NCI-H2171 treated with DMSO at 0.1 percent for 48 hours (cell line): ENCODE results near the gene COL5A3.
A peak's percentile ranks its signal among the peaks of the same experiment; 100 is the strongest.

ENCODE experiments used
- DNase-seq: peaks from one replicate; lab custom pipeline; 2025; lab: John Stamatoyannopoulos, UW

COL5A3 gene

GRCh38 chr19:10010939-10011338 is 635 bp upstream of the COL5A3 start:
- DNase-seq = no peak

- DNase-seq = no peak
These were observed 535 bp downstream of the COL5A3 start for GRCh38 chr19:10009714-10010224.

- no peak for DNase-seq
These were observed 2.0 kb downstream of the COL5A3 start for GRCh38 chr19:10008184-10008765.

GRCh38 chr19:10007371-10008183 is 2.7 kb downstream of the COL5A3 start:
- no peak for DNase-seq

- DNase-seq = no peak
These were observed 3.5 kb downstream of the COL5A3 start for GRCh38 chr19:10006752-10007323.

- no peak for DNase-seq
These were observed 4.0 kb downstream of the COL5A3 start for GRCh38 chr19:10006335-10006708.

- DNase-seq = no peak
These were observed 4.5 kb downstream of the COL5A3 start for GRCh38 chr19:10005632-10006334.

- no peak for DNase-seq
These were observed 5.7 kb downstream of the COL5A3 start for GRCh38 chr19:10004617-10005016.

GRCh38 chr19:10003271-10003670 is 7.0 kb downstream of the COL5A3 start:
- DNase-seq = no peak

GRCh38 chr19:10001899-10002298 is 8.4 kb downstream of the COL5A3 start:
- no peak for DNase-seq

GRCh38 chr19:10000171-10000826 is 10.0 kb downstream of the COL5A3 start:
- peak; percentile 62 for DNase-seq

GRCh38 chr19:9996541-9996940 is 13.8 kb downstream of the COL5A3 start:
- DNase-seq = no peak

GRCh38 chr19:9995999-9996398 is 14.3 kb downstream of the COL5A3 start:
- no peak for DNase-seq

GRCh38 chr19:9995084-9995483 is 15.2 kb downstream of the COL5A3 start:
- no peak for DNase-seq

GRCh38 chr19:9991425-9992191 is 18.7 kb downstream of the COL5A3 start:
- no peak for DNase-seq

- DNase-seq = no peak
These were observed 20.8 kb downstream of the COL5A3 start for GRCh38 chr19:9989504-9989903.

GRCh38 chr19:9986787-9987281 is 23.5 kb downstream of the COL5A3 start:
- DNase-seq = no peak

GRCh38 chr19:9981406-9982260 is 28.7 kb downstream of the COL5A3 start:
- DNase-seq = no peak

GRCh38 chr19:9972103-9972502 is 38.2 kb downstream of the COL5A3 start:
- no peak for DNase-seq
